C4-2B (cell line): Measurements from ENCODE around the gene CPNE9.

Experiments used
- ZFX ChIP-seq: fragments of 450-650 bp; IDR thresholded peaks from 2 replicates; pipeline ENCODE4 v1.6.1; 2017
- TF ChIP-seq, protein P1 (sequence below): fragments of 450-650 bp; conservative IDR thresholded peaks from 2 replicates; pipeline ENCODE4 v1.5.1; 2017; ENCODE audit warnings: mild to moderate bottlenecking

DNA sequence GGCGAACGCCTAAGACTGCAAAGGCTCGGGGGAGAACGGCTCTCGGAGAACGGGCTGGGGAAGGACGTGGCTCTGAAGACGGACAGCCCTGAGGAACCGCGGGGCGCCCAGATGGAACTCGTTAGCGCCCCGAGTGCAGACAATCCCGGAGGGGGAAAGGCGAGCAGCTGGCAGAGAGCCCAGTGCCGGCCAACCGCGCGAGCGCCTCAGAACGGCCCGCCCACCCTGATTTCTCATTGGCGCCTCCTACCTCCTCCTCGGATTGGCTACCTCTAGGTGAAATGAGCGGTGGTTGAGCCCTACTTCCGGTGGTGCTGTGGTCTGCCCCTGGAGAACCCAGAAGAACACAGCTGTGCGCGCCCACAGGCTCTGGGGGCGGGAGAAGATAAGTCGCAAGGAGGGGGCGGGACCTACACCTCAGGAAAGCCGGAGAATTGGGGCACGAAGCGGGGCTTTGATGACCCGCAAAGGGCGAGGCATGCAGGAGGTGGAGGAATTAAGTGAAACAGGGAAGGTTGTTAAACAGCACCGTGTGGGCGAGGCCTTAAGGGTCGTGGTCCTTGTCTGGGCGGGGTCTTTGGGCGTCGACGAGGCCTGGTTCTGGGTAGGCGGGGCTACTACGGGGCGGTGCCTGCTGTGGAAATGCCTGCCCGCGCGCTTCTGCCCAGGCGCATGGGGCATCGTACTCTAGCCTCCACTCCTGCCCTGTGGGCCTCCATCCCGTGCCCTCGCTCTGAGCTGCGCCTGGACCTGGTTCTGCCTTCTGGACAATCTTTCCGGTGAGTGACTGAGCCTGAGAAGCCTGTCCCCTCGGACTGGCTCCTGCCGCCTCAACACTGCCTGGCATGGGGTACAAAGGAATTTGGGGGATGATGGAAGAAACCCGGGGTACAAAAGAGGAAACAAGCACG is 46.3 kb downstream of the CPNE9 start, which contains the start of gene OGG1:
- TF ChIP-seq, protein P1, sequence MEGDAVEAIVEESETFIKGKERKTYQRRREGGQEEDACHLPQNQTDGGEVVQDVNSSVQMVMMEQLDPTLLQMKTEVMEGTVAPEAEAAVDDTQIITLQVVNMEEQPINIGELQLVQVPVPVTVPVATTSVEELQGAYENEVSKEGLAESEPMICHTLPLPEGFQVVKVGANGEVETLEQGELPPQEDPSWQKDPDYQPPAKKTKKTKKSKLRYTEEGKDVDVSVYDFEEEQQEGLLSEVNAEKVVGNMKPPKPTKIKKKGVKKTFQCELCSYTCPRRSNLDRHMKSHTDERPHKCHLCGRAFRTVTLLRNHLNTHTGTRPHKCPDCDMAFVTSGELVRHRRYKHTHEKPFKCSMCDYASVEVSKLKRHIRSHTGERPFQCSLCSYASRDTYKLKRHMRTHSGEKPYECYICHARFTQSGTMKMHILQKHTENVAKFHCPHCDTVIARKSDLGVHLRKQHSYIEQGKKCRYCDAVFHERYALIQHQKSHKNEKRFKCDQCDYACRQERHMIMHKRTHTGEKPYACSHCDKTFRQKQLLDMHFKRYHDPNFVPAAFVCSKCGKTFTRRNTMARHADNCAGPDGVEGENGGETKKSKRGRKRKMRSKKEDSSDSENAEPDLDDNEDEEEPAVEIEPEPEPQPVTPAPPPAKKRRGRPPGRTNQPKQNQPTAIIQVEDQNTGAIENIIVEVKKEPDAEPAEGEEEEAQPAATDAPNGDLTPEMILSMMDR, result no peak
- no peak for TF ChIP-seq ZFX
